HFFc6 (cell line): Measurements from ENCODE around the gene ST6GAL1. TPM values are rescaled to one million over a fixed set of nuclear protein-coding genes. Genes with fewer than 3 reads are reported as not detected.

ENCODE experiments used
- DNase-seq: peaks from one replicate; pipeline ENCODE4 v3.0.0-alpha.2; 2018
- H3K27ac Mint-ChIP-seq: 2 replicates; pipeline ENCODE4 v1.8.0; 2020; ENCODE audit warnings: mild to moderate bottlenecking, mixed read lengths
- H3K27me3 Mint-ChIP-seq: 2 replicates; pipeline ENCODE4 v1.8.0; 2021; ENCODE audit warnings: mild to moderate bottlenecking, moderate library complexity, mixed read lengths; ENCODE audit not compliant: insufficient read depth
- H3K36me3 Mint-ChIP-seq: 2 replicates; pipeline ENCODE4 v1.8.0; 2021; ENCODE audit warnings: low read depth, mixed read lengths
- H3K4me1 Mint-ChIP-seq: 2 replicates; pipeline ENCODE4 v1.8.0; 2020; ENCODE audit warnings: low read depth, mixed read lengths
- H3K4me3 Mint-ChIP-seq: 2 replicates; pipeline ENCODE4 v1.8.0; 2020; ENCODE audit warnings: mild to moderate bottlenecking, moderate library complexity, mixed read lengths
- H3K9me3 Mint-ChIP-seq: 2 replicates; pipeline ENCODE4 v1.8.0; 2020; ENCODE audit warnings: mild to moderate bottlenecking, mixed read lengths
- total RNA-seq, 6 experiments: library from RNA; stranded (reverse); fragmentation: NEBNext Ultra II Directional; extraction: Animal tissue kit (Norgen Biotek cat#: 25700); gene quantifications; 2 replicates in 1 of 6; 3 replicates in 5 of 6; pipeline ENCODE4 v1.2.3, GENCODE V29; 2021
- TF ChIP-seq, protein P1 (sequence below): fragments of 200-600 bp; sonication (generic); IDR thresholded peaks from 2 replicates; pipeline ENCODE4 v1.5.0; 2021; ENCODE audit warnings: antibody characterized with exemption, mild to moderate bottlenecking

Gene ST6GAL1
- total RNA-seq, 6 experiments from 2014 or later: 0.88 to 2.6 (median 1.9) TPM

DNA sequence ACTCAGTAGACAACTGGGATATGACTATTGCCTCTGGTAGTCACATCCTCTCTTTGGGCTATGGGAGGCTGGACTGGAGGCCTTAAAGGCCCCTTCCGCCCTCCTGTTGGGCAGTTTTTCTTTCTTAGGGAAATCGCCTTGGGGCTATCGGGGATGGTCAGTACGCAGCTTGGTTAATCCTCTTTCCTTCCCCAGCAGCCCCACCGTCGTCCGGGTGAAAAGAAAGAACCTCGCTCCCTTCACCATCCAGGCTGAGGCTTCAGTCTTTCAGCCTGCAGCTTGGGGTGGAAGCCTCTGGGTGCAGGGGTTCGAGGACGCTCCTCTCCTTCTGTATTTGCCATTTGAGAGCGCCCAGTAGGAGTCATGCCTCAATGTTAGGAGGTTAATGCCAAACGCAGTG, 641 bp upstream of the ST6GAL1 start:
- Mint-ChIP-seq H3K4me3 (peak overlapping the region; percentile 92), H3K9me3 (no peaks in the 10 kb centered on the region), H3K27ac (no peak overlapping the region), H3K27me3 (peaks cover 13% of the 10 kb centered on the region), H3K36me3 (no peaks in the 10 kb centered on the region), H3K4me1 (peaks cover 26% of the 10 kb centered on the region)
- TF ChIP-seq, protein P1, sequence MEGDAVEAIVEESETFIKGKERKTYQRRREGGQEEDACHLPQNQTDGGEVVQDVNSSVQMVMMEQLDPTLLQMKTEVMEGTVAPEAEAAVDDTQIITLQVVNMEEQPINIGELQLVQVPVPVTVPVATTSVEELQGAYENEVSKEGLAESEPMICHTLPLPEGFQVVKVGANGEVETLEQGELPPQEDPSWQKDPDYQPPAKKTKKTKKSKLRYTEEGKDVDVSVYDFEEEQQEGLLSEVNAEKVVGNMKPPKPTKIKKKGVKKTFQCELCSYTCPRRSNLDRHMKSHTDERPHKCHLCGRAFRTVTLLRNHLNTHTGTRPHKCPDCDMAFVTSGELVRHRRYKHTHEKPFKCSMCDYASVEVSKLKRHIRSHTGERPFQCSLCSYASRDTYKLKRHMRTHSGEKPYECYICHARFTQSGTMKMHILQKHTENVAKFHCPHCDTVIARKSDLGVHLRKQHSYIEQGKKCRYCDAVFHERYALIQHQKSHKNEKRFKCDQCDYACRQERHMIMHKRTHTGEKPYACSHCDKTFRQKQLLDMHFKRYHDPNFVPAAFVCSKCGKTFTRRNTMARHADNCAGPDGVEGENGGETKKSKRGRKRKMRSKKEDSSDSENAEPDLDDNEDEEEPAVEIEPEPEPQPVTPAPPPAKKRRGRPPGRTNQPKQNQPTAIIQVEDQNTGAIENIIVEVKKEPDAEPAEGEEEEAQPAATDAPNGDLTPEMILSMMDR: no peak
- DNase-seq: no peak

DNA sequence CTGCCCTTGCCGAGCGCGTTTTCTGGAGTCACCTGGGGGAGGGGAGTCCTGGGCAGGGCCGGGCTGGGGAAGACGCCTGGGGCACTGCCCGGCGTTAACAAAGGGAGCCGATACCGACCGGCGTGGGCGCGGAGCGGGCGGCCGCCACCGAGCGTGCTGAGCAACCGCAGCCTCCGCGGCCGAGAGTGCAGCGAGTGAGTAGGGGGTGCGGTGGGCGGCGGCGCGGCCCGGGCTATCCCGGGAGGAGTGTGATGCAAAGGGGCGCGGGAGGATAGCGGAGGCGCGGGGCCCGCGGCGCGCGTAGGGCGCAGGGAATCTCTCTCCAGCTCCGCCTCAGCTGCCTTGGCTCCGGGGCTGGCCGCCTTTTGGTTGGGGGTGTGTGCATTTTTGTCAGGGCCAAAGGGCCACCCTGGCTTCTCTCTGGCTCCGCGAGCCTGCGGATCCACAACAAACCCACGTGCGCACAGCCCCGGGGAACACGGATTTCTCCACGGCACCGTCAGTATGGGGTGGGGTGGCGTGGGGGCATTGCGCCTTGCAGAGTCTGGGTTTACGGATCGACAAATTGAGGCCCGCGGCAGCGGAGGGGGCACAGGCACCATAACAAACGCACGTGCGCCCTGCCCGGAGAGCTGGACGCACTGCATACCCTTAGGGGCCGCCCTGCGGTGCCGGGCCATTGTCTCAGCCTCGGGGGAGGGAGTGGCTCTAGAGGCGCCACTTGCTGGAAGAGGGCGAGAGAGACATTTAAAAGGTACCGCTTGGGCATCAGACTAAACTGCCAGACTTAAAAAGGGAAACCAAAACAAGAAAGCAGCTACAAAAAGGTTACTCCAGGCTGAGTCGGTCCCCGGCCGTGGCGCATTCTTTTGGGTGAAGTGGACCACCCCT, 560 bp downstream of the ST6GAL1 start:
- TF ChIP-seq, protein P1: peak; percentile 13; the same call in 1 of the 2 replicates
- Mint-ChIP-seq H3K4me3 (peak overlapping the region; percentile 92), H3K27ac (peak overlapping the region; percentile 26; the same call in 1 of the 2 replicates), H3K27me3 (peaks cover 12% of the 10 kb centered on the region), H3K9me3 (no peaks in the 10 kb centered on the region), H3K4me1 (peaks cover 26% of the 10 kb centered on the region), H3K36me3 (0 out of 2 replicates have a peak, but pooled peaks cover 4% of the 10 kb centered on the region)
- peak; percentile 9 for DNase-seq

DNA sequence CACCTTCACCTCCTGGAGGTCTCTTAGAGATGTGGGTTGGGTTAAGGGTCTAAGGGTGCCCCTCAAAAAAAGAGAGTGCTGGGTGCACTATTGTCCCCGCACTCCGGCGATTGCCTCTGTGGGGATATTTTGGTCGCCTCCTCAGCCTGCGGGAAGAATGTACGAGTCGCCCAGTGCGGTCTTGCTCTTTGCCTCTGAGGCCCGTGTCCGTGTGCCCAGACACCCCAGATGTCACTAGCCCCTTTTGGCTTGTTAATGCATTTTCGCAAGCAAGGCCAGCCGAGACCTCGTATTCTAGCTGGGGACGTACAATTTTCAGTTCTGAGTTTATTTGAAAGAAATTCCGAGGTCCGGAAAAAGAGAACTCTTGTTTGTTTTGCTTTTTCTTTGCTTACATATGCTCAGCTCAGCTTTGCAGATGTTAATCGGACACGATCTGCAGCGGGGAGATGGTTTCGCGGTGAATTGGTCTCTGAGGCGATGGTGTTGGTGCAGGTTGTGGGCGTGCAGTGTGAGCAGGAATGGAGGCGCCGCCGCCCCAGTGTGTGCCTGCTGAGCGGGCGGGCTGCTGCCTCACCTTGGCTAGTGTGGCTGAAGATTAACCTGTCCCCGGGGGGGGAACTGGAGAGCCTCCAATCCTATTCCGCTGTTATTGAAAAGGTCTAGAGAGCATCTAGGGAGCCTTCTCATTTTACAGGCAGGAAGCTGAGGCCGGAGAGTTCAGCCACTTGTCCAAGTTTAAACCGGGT, 1.4 kb downstream of the ST6GAL1 start:
- Mint-ChIP-seq H3K4me3 (peak overlapping the region; percentile 92), H3K36me3 (0 out of 2 replicates have a peak, but pooled peaks cover 4% of the 10 kb centered on the region), H3K9me3 (no peaks in the 10 kb centered on the region), H3K27ac (peak overlapping the region; percentile 26; the same call in 1 of the 2 replicates), H3K27me3 (peaks cover 12% of the 10 kb centered on the region), H3K4me1 (peaks cover 26% of the 10 kb centered on the region)
- peak; percentile 31 for DNase-seq
- TF ChIP-seq, protein P1: no peak

DNA sequence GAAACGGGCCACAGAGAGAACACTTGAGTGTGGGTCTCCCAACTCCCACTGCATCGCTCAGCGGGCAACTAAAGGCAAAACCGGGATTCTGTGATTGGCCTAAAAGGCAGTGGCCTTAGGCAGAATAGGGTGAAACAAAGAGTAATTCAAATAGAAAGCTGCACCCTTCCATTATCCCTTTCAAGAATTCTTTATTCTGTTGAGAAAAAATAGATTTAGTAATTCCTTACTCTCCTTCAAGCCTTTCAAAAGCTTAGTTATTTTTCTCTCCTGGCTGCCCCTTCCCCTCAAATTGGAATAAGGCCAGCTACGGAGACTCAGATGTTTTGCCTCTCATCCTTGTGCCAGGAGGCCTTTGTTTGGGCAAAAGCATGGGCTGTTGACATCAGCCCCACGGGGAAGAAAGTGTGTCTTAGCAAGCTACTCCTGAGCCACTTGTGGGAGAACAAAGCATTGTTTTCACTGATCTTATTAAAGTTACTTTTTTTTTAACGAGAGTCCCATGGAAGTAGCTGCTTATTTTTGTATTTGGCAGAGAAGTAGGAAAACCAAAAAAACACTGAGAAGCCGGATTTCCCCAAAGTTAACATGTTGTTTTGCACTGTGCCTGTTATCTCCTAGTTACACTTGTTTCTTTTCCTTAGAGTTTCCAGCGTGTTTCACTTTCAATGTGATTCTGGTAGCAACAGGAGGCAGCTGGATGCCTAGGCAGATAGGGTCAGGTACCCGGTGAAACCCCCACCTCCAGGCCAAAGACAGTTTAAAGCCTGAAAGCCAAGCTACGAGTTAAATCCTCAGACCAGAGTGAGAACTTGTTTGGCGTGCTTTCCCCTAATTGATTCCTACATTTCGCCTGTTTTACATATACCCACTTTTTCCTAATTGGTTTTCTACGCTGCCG, 2.2 kb downstream of the ST6GAL1 start:
- H3K27ac Mint-ChIP-seq: no peak overlapping the region
- 0 out of 2 replicates have a peak, but pooled peaks cover 4% of the 10 kb centered on the region for H3K36me3 Mint-ChIP-seq
- H3K27me3 Mint-ChIP-seq: peaks cover 10% of the 10 kb centered on the region
- no peaks in the 10 kb centered on the region for H3K9me3 Mint-ChIP-seq
- H3K4me1 Mint-ChIP-seq: peaks cover 26% of the 10 kb centered on the region
- no peak for DNase-seq
- TF ChIP-seq, protein P1: no peak
- H3K4me3 Mint-ChIP-seq: peak overlapping the region; percentile 92

DNA sequence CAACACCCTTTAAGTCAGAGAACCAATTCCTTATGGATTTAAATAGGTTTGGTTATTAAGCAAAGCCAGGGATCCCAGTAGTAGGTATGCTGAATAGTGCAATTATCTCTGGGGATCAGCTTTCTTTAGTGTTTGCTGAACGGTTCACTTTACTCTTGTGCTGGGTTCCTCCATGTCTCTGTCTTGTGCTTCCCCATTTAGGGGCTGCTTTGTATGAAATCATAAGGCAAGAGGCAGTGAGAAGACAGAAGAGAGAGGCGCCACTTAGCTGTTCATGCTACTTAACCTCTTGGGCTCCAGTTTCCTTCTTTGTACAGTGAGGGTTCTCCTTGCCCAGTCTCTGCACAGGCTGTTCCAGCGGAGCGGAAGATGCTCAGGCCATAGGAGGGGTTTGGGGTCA, 3.5 kb downstream of the ST6GAL1 start:
- Mint-ChIP-seq H3K27me3 (peaks cover 11% of the 10 kb centered on the region), H3K27ac (no peak overlapping the region), H3K36me3 (0 out of 2 replicates have a peak, but pooled peaks cover 4% of the 10 kb centered on the region), H3K4me1 (peaks cover 26% of the 10 kb centered on the region), H3K9me3 (no peaks in the 10 kb centered on the region), H3K4me3 (no peak overlapping the region)
- TF ChIP-seq, protein P1: no peak
- DNase-seq: no peak
